GM12874 (cell line): ENCODE results near the gene TAS1R3.
A peak's percentile ranks its signal among the peaks of the same experiment; 100 is the strongest.

ENCODE experiments used
- TF ChIP-seq, protein P1 (sequence below): IDR thresholded peaks from 2 replicates; pipeline ENCODE4 v1.5.1; 2011; ENCODE audit warnings: low read depth, mild to moderate bottlenecking, control low read depth, low read length, moderate library complexity; ENCODE audit not compliant: insufficient read depth

Gene TAS1R3

DNA sequence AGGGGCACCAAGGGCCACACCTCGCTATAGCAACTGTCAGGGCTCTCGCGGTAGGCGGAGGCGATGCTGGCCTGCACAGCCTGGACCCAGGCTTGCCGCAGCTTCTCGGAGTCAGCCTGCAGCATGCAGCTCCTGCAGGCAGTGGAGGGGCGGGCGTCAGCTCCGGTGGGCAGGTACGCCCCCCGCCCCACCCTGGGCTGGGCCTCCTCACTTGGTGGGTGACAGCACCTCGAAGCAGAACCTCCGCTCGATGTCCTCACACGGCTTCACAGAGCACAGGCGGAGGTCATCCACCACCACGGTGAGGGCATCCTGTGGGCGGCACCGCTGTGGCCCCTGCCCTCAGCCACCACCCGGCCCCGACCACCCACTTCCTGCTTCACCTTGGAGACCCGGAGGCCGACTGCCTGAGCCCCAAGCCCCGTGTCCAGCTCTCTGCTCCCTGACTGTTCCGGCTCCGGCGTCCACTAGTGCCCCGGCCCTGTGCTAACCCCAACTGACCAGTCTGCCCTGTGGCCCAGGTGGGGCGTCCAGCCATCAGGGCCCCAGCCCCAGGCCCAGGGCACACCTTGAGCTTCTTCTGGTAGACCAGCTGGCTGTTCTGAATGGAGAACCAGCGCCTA, 33.2 kb upstream of the TAS1R3 start:
- TF ChIP-seq, protein P1, sequence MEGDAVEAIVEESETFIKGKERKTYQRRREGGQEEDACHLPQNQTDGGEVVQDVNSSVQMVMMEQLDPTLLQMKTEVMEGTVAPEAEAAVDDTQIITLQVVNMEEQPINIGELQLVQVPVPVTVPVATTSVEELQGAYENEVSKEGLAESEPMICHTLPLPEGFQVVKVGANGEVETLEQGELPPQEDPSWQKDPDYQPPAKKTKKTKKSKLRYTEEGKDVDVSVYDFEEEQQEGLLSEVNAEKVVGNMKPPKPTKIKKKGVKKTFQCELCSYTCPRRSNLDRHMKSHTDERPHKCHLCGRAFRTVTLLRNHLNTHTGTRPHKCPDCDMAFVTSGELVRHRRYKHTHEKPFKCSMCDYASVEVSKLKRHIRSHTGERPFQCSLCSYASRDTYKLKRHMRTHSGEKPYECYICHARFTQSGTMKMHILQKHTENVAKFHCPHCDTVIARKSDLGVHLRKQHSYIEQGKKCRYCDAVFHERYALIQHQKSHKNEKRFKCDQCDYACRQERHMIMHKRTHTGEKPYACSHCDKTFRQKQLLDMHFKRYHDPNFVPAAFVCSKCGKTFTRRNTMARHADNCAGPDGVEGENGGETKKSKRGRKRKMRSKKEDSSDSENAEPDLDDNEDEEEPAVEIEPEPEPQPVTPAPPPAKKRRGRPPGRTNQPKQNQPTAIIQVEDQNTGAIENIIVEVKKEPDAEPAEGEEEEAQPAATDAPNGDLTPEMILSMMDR, result no peak

DNA sequence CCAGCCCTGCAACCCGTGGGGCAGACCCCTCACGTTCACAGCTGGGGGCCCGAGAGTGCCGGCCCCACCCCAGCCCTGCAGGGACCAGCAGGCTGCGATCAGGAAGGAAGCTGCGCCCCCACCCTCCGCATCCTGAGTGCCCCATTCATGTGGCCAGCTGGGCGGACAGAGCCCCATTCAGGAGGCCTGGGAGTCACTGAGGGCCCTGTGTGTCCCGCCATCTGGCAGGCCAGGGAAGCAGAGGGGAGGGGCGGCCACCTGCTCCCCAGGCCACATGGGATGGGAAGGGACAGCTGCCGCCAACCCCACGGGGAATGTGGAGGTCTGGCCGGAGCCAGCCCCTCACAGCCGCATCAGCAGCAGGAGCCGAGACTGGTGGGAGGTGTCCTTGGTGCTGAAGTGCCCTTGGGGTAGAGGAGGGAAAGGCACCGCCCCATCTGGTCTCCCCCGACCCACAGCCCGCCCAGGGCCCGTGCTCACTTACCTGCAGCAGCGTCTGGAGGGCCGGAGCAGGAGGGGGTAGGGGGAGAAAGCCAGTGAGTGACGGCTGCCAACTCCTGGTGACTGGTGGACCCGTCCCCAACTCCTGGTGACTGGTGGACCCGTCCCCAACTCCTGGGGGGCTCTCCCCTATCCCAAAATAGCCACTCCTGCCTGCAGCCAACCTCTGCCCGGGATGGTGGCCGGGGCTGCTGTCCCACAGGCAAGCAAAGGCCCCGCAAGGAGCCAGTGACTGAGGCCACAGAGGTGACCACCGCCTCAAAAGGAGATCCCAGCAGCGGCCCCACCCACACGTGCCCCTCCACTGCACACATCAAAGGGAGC, 32.0 kb upstream of the TAS1R3 start:
- TF ChIP-seq, protein P1, result no peak

DNA sequence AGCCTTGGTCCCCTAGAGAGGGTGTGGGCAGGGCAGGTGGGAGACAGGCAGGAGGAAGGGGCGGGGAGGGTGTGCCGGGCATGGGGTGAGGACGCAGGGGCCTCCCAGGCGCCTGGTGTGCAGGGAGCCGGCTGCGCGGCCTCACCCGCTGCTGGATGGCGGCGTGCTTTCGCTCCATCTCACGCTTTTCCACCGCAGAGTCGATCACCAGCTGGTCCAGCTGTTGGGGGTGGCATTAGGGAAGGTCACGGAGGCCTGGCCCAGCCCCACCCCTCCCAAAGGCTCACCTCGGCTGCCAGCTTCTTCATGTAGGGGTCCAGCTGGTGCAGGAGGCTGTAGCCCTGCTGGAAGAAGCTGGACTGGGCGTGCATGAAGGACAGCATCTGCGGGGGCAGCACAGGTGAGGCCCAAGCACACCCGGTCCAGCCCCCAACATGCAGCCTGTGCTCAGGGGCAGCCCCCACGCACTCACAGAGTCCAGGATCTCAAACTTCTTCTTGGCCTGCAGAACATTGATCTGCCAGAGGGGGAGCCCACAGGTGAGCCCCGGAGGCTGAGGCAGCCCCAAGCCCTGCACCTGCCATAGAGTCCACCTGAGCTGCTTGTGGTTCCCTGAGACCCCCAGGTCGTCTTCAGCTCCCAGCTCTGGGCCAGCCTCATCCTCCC, 31.3 kb upstream of the TAS1R3 start:
- TF ChIP-seq, protein P1, result peak; percentile 69

DNA sequence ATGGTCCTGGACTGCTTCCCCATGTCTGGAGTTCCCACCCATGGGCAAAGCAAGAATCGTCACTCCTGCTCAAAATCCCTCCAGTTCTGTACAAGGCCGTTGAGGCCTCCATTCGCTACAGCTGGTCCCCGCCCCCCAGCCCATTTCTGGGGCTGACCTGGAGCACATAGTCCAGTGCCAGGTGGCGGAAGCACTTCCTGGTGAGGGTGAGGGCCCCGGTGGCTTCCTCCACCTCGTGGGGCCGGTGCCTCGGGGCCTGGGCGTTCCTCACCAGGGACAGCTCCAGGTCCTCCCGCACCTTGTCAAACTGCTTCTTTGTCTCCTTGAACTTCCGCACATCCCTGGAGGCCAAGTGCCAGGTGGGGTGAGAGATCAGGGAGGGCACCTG, 30.7 kb upstream of the TAS1R3 start:
- TF ChIP-seq, protein P1, result no peak

DNA sequence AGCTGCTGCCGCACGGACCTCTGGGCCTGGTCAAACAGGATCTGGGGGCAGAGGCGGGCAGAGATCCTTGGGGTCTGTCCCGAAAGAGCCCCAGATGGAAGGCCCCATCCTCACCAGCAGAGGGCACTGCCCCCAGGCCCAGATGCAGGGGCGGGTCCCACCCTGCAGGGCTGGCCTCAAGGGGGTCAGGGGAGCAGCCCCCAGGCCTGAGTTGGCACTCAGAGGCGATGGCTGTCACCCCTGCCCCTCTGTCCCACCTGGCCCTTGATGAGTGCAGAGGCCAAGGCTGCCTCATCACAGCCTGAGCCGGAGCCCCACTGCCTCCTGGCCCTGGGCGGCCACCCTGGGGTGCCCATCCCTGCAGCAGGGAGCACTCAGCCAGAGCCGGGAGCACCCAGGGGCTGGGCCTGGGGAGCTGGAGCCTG, 29.1 kb upstream of the TAS1R3 start:
- TF ChIP-seq, protein P1, result peak; percentile 77

DNA sequence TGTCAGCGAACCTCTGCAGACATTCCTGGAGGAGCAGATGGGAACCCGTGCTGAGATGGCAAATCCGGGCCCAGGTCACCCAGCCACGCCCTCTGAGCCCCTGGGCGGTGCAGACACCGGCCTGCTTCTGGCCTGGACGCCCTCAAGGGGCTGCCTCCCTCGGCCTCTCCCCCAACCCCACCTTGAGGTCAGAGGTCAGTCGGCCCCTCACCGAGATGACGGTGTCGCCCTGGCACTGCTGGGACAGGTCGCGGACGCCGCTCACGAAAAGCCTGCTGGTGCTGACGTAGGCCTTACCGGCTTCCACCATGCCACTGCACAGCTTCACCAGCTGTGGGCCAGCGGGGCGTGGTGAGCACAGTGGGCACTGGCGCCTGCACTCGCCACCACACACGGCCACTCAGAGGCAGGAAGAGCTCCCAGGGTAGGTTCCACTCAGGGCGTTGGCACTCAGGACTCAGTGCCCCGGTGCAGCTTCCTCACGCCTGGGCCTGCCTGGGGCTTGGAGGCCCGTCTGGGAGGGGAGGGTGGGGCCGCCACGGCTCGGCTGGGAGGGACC, 28.1 kb upstream of the TAS1R3 start:
- TF ChIP-seq, protein P1, result no peak

DNA sequence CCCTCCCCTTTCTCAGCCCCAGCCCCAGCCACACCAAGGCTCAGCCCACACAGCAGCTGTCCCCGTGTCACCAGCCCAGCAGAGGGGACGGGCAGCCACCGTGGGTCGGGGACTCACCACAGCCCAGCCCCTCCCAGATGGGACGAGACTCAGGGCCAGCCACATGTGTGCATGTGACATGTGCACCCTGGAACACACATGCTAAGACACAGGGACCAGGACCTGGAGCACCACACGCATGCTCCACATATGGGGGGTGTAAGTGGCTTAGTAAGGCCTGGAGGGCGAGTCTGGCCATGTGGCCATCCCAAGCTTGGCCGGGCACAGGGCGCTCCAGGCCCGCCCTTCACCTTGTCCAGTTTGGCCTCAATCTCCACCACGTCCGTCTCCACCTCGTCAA, 27.3 kb upstream of the TAS1R3 start:
- TF ChIP-seq, protein P1, result no peak
